Heart left ventricle (tissue), 16 donors: ENCODE results near the gene PHETA2. TPM values are rescaled to one million over a fixed set of nuclear protein-coding genes. Genes with fewer than 3 reads are reported as not detected.
"Not testable (repeated sequence)": the region's sequence is repeated elsewhere in the genome, so short reads cannot be mapped to it uniquely, and the experiment has no call there.

Source experiments
- ATAC-seq, 4 donors: fragments of 200-7000 bp; cut with Tn5 transposase; one replicate each; pipeline ENCODE4 v1.9.1; 2020 to 2022; ENCODE audit warnings: moderate library complexity in 4 of 4, mild to moderate bottlenecking in 3 of 4, moderate number of reproducible peaks in 1 of 4
- DNase-seq, 5 donors: peaks; one replicate each; pipeline ENCODE4 v3.0.0-alpha.2; 2020
- H3K27ac ChIP-seq, 12 donors: fragments of 200-600 bp; sonication (generic) in 4 of 12; one replicate each; pipeline versions ENCODE4 v1.5.0 to v1.8.0; 2016 to 2022; ENCODE audit warnings: mild to moderate bottlenecking in 2 of 12
- H3K27me3 ChIP-seq, 9 donors: fragments of 200-600 bp; sonication (generic) in 2 of 9; one replicate each; pipeline versions ENCODE4 v1.5.1 to v1.8.0; 2016 to 2022; ENCODE audit warnings: mild to moderate bottlenecking in 3 of 9
- H3K36me3 ChIP-seq, 9 donors: fragments of 200-600 bp; sonication (generic) in 2 of 9; one replicate each; pipeline versions ENCODE4 v1.5.0 to v1.8.0; 2018 to 2022; ENCODE audit warnings: mild to moderate bottlenecking in 2 of 9
- H3K4me1 ChIP-seq, 12 donors: fragments of 200-600 bp; sonication (generic) in 4 of 12; one replicate each; pipeline versions ENCODE4 v1.5.0 to v1.8.0; 2016 to 2022; ENCODE audit warnings: mild to moderate bottlenecking in 3 of 12
- H3K4me3 ChIP-seq, 12 donors: fragments of 200-600 bp; sonication (generic) in 4 of 12; one replicate each; pipeline versions ENCODE4 v1.5.0 to v1.8.0; 2017 to 2022; ENCODE audit warnings: mild to moderate bottlenecking in 9 of 12, moderate library complexity in 4 of 12
- H3K9me3 ChIP-seq, 12 donors: fragments of 200-600 bp; sonication (generic) in 4 of 12; one replicate each; pipeline versions ENCODE4 v1.5.0 to v1.8.0; 2016 to 2022; ENCODE audit warnings: mild to moderate bottlenecking in 1 of 12
- CTCF ChIP-seq, 12 donors: fragments of 200-600 bp; sonication (generic) in 4 of 12; IDR thresholded peaks; one replicate each; pipeline versions ENCODE4 v1.5.0 to v1.8.0; 2018 to 2022; ENCODE audit warnings: antibody characterized with exemption in 12 of 12, mild to moderate bottlenecking in 5 of 12
- POLR2A ChIP-seq, 2 donors: fragments of 450-650 bp; IDR thresholded peaks; one replicate each; pipeline ENCODE4 v1.6.1; 2017; ENCODE audit warnings: antibody characterized with exemption in 2 of 2, mild to moderate bottlenecking in 2 of 2, moderate library complexity in 2 of 2
- WGBS, 4 donors: extraction: QIAGEN DNeasy Blood & Tissue Kit in 2 of 4; methylation state at CpG; one replicate each; pipeline versions ENCODE4 v1.1.5 to v1.1.7; 2013 to 2018; 5-methylcytosine and 5-hydroxymethylcytosine counted together
- intact Hi-C, 10 donors: fragments of 100-400 bp; cut with DNase I; formaldehyde crosslinking; loops; one replicate each; pipeline versions ENCODE4 v1.11.1 to v1.14.2; 2022
- polyA plus RNA-seq, 2 donors: library from polyadenylated mRNA; stranded (reverse); fragments of 200-250 nt; gene quantifications; one replicate each; pipeline ENCODE4 v1.2.3, GENCODE V29; 2013
- total RNA-seq, 9 donors: library from RNA; depleted of rRNA in 2 of 9; stranded (reverse); fragments of >200 nt in 2 of 9; fragmentation: NEBNext Ultra II Directional in 3 of 9; extraction: Animal tissue kit (Norgen Biotek cat#: 25700) in 3 of 9; gene quantifications; one replicate each; pipeline versions ENCODE4 v1.1.0 to v1.2.4, GENCODE V29; 2016 to 2023
- donor health status: ischemic (EF 13 %, LVEDD 7.1; RV severe dilation, severe dysfunction).
- donor health status: healthy with polysubstance abuse.
- donor health status: DM: no; HTN: yes; CAD: no.
- donor health status: DM: no; HTN: no; CAD: no.
- donor health status: ischemic (EF 25% LVEDD 6.9; RV normal size, moderate dysfunction).
- donor health status: ischemic (EF 25% LVEDD 5.7; RV mildly dilated, moderate dysfunction).
- donor health status: healthy.
- donor health status: DM: yes; HTN: yes; CAD: no.
- donor health status: ischemic (EF 35%, LVEDD 5.7; RV mildly dilated, moderate dysfunction).
- donor health status: nonischemic (EF 11% LVEDD 7.7; RV severe dilation, severe dysfunction).
- donor health status: DM: yes; HTN: yes; CAD: no.
- donor health status: PGD.
- donor health status: ischemic (EF 29% LVEDD 5.4; RV normal size, mild dysfunction).
- donor health status: nonischemic (EF 23%, LVEDD 6.1; RV moderate dilation, normal function).

Gene PHETA2
- total and polyA plus RNA-seq, 11 donors = 1.8 to 6.9 (median 4.7) TPM

GRCh38 chr22:42127606-42128005 is 53.6 kb downstream of the PHETA2 start:
- H3K9me3 ChIP-seq = peaks cover 0 to 4% (median 0%) of the 10 kb centered on the region in 12 donors
- no peaks in the 10 kb centered on the region for H3K4me1 ChIP-seq
- intact Hi-C loops = no loop called here
- H3K4me3 ChIP-seq = no peak overlapping the region
- H3K36me3 ChIP-seq = no peaks in the 10 kb centered on the region
- H3K27ac ChIP-seq = no peak overlapping the region
- 86 to 96% (median 92%) methylated on average over 12 to 16 of the region's 16 CpGs for WGBS, 4 donors
- no peaks in the 10 kb centered on the region for H3K27me3 ChIP-seq
- no peak for TF ChIP-seq CTCF (IDR thresholded peaks at IDR 0.05)
- TF ChIP-seq POLR2A (IDR thresholded peaks at IDR 0.05) = no peak
- ATAC-seq (no peak), DNase-seq (no peak)

- ATAC-seq, intact Hi-C loops, DNase-seq, H3K27me3 ChIP-seq, H3K36me3 ChIP-seq, H3K27ac ChIP-seq, H3K4me1 ChIP-seq, H3K4me3 ChIP-seq, H3K9me3 ChIP-seq: not testable (repeated sequence)
- WGBS, 4 donors = 84 to 90% (median 88%) methylated on average over 10 to 13 of the region's 13 CpGs
These were observed 54.0 kb downstream of the PHETA2 start for GRCh38 chr22:42128007-42128406.

Other genes starting within 250 kb of the PHETA2 start
- gene SREBF2, start 241.1 kb upstream of the PHETA2 start, total RNA-seq = 100 to 1,000 TPM in 3 of 9 donors, 10 to 100 TPM in 6; 49.1 to 109 (median 73.0) TPM
- gene SREBF2, start 241.1 kb upstream of the PHETA2 start, polyA plus RNA-seq = 100 to 1,000 TPM in 1 of 2 donors, 10 to 100 TPM in 1; 39.4 to 115 TPM
- gene SHISA8, start 159.2 kb upstream of the PHETA2 start, total RNA-seq = 1 to 10 TPM in 4 of 9 donors, under 1 TPM in 5; 0.48 to 4.4 (median 1.00) TPM
- 1 to 10 TPM in 1 of 2 donors, not detected in 1; 1.7 TPM for gene SHISA8, start 159.2 kb upstream of the PHETA2 start, polyA plus RNA-seq
- under 1 TPM in 8 of 9 donors, not detected in 1; 0.35 to 0.61 (median 0.44) TPM for gene TNFRSF13C, start 147.4 kb upstream of the PHETA2 start, total RNA-seq
- gene TNFRSF13C, start 147.4 kb upstream of the PHETA2 start, polyA plus RNA-seq = under 1 TPM; 0.07 to 0.34 TPM
- 1 to 10 TPM in 2 of 9 donors, under 1 TPM in 3, not detected in 4; 0.21 to 6.9 (median 0.52) TPM for gene CENPM, start 127.1 kb upstream of the PHETA2 start, total RNA-seq
- under 1 TPM; 0.30 to 0.79 TPM for gene CENPM, start 127.1 kb upstream of the PHETA2 start, polyA plus RNA-seq
- under 1 TPM in 6 of 9 donors, not detected in 3; 0.07 to 0.53 (median 0.23) TPM for gene SEPTIN3, start 104.8 kb upstream of the PHETA2 start, total RNA-seq
- gene SEPTIN3, start 104.8 kb upstream of the PHETA2 start, polyA plus RNA-seq = under 1 TPM; 0.03 to 0.08 TPM
- 1 to 10 TPM in 1 of 9 donors, under 1 TPM in 7, not detected in 1; 0.30 to 1.1 (median 0.40) TPM for gene WBP2NL, start 75.5 kb upstream of the PHETA2 start, total RNA-seq
- under 1 TPM; 0.11 TPM for gene WBP2NL, start 75.5 kb upstream of the PHETA2 start, polyA plus RNA-seq
- gene NAGA, start 3.4 kb upstream of the PHETA2 start, total RNA-seq = 10 to 100 TPM; 10.6 to 48.3 (median 13.8) TPM
- 10 to 100 TPM in 1 of 2 donors, 1 to 10 TPM in 1; 5.2 to 14.7 TPM for gene NAGA, start 3.4 kb upstream of the PHETA2 start, polyA plus RNA-seq
- gene SMDT1, start 5.5 kb downstream of the PHETA2 start, total RNA-seq = 100 to 1,000 TPM in 7 of 9 donors, 10 to 100 TPM in 2; 15.3 to 179 (median 115) TPM
- 100 to 1,000 TPM; 121 to 235 TPM for gene SMDT1, start 5.5 kb downstream of the PHETA2 start, polyA plus RNA-seq
- gene NDUFA6, start 16.5 kb downstream of the PHETA2 start, total RNA-seq = 100 to 1,000 TPM; 159 to 294 (median 255) TPM
- gene NDUFA6, start 16.5 kb downstream of the PHETA2 start, polyA plus RNA-seq = 100 to 1,000 TPM; 314 to 601 TPM
- gene CYP2D6, start 56.6 kb downstream of the PHETA2 start, total RNA-seq = under 1 TPM in 8 of 9 donors, not detected in 1; 0.12 to 0.47 (median 0.30) TPM
- gene CYP2D6, start 56.6 kb downstream of the PHETA2 start, polyA plus RNA-seq = under 1 TPM; 0.19 to 0.23 TPM
- 10 to 100 TPM; 12.1 to 25.7 (median 15.8) TPM for gene TCF20, start 196.4 kb downstream of the PHETA2 start, total RNA-seq
- gene TCF20, start 196.4 kb downstream of the PHETA2 start, polyA plus RNA-seq = 1 to 10 TPM; 5.2 to 8.0 TPM